Colon (tissue), 2 donors: ENCODE data around the gene COL4A1.

Source experiments
- FAIRE-seq: peaks from 2 replicates; lab custom pipeline; 2012; peaks lifted over from hg19 to GRCh38; lab: Jason Lieb, UNC
- donor health status: control.
- donor health status: control.

Gene COL4A1

DNA sequence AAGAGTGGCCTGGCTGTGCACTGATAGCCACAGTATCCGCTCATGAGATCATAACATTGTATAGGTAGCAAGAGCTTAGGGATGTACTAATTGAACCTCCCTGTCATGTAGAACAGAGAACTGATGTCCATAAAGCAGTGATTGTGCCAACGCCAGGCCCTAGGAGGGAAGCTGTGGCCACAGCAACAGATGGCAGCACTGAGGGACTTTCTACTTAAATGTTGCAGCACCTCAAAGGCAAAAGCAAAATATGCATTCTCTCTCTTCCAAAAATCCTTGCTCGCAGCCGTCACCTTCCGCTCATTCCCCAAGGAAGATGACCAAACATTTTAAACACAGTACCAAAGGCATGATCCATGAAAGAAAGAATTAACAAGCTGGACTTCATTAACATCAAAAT is 32.3 kb downstream of the COL4A1 start:
- no peak for FAIRE-seq

DNA sequence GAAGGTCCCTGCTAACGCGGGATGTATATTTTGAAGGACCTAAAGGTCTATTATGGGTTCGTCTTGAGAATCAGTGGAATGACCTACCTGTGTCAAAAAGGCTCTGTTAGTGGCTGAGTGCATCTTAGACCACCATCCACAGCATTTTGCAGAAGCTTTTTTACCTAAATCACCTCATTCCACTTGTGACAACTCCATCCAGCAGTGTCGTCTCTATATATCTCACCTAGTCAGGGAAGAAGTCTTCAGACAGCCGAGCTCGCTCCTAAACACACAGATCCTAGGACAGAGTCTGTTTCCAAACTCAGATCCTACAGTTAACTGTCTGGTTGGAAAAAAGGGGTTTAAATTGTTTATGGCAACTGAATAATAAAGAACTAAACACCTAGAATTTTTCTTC is 33.7 kb downstream of the COL4A1 start:
- no peak for FAIRE-seq

DNA sequence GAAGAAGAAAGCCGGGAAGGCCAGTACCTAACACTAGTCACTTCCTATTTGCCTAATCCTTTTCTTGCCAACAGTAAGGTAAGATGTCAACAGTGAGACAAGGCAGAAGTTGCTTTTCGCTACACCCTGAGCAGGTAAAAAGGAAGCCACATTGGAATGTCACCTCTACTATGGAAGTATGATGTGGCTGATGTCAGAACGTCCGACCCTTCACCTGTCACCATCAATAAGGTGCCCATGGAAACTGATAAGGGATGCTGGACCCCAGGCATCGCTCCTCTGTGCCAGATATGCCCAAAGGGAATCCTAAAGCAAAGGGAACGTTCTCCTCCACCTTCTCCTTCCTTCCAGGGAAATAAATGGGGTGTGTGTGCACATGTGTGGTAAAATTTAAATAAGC is 34.3 kb downstream of the COL4A1 start:
- FAIRE-seq, result no peak

GRCh38 chr13:110272227-110272626 is 34.7 kb downstream of the COL4A1 start:
- no peak for FAIRE-seq

DNA sequence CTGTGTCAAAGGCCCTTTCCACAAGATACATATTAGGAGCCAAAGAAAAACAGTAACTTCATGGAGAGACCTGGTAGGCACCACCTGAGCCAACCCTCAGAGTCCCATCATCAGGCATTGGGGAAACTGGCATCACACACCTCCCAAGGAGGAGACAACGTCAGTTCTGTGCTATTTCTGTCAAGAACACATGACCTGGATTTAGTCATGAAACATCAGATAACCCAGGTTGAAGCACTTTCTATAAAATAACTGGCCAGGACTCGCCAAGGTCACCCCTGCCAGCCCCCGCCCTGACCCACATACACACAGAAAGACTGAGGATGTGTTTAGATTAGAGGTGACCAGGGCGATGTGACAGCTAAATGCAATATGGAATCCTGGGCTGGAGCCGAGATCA is 35.6 kb downstream of the COL4A1 start:
- no peak for FAIRE-seq

GRCh38 chr13:110270507-110270906 is 36.5 kb downstream of the COL4A1 start:
- no peak for FAIRE-seq

- FAIRE-seq, result no peak
Measured at GRCh38 chr13:110269509-110270185, 37.3 kb downstream of the COL4A1 start.

DNA sequence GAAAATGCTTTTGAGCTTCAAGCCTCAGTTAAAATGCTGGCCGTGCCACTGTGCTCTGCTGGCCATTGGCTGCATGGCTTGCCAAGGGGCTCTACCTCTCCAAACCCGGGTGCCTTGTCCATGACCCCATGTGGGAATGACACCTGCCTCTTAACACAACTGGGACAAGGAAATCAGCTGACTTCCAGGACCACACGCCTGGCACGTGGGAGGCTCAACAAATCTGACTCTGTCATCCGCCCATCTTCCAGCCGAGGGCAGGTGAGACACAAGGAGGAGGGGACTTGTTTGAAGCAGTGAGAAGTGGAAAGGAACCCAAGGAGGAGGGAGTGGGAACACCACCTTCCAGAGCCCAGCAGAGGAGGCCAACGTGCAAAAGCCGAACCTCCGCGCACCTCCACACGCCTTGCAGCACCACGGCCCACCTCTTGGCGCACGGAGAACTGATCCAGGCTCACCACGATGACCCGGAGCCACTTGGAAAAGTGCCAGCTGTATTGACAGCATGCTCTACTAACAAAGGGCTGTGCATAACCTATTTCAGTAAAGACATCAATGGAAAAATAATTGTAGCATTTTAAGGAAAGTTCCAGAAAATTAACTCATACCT is 38.3 kb downstream of the COL4A1 start:
- FAIRE-seq, result no peak

GRCh38 chr13:110268061-110268460 is 38.9 kb downstream of the COL4A1 start:
- no peak for FAIRE-seq

- FAIRE-seq, result no peak
Measured at GRCh38 chr13:110266983-110267382, 40.0 kb downstream of the COL4A1 start.

GRCh38 chr13:110266431-110266809 is 40.5 kb downstream of the COL4A1 start:
- FAIRE-seq, result no peak

- FAIRE-seq, result no peak
Measured at GRCh38 chr13:110265682-110266430, 41.1 kb downstream of the COL4A1 start.

DNA sequence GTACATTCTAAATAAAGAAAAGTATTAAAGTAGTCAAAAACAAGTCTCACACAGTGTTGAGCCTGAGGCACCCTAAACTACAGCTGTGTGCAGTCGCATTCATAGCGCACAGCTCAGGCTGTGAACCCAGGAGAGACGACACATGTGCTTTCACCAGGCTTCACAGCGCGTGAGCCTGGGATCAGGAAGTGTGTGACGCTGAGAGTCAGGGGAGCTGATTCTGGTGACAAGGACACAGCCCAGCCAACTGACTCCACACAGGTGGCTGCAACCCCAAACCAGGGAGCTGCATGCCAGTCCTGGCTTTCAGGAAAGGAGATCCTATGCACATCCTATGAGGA is 41.6 kb downstream of the COL4A1 start:
- no peak for FAIRE-seq

GRCh38 chr13:110264685-110265275 is 42.2 kb downstream of the COL4A1 start:
- no peak for FAIRE-seq

- FAIRE-seq, result no peak
Measured at GRCh38 chr13:110263888-110264287, 43.1 kb downstream of the COL4A1 start.

- FAIRE-seq, result no peak
Measured at GRCh38 chr13:110263404-110263803, 43.6 kb downstream of the COL4A1 start.

DNA sequence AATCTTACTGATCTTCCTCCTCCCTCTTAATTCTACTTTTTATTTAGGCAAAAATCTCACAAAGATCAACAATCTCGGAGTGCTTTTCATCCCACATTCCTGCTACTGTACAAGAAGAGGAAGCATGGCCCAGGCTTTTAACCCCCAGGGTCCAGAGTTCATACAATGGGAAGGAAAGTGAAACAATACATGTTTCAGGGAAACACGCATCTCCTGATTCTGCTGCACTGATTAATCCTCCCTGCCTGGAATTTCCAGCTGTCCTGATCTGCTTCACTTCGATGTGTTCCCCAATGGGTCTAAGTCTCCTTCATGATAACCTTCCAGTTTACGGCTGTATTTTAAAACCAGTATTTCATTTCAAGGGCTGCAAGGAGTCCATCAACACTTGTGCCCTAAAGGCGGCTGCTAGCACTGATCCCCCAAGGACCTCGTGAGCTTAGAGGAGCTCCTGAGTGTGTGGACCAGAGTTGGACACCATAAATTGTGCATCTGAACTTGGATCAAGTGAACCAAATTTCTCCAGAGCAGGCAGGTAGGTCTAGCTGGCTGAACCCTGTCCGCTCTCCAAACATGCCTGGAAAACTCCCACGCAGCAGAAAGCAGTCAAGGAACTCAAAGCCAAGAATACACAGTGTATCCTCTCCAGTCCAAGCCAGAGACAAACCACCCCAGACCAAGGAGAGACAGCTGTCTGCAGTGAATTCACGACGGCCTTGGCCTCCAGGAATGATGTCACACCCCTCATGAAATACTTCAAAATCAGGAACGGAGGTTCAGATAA is 44.3 kb downstream of the COL4A1 start:
- no peak for FAIRE-seq

DNA sequence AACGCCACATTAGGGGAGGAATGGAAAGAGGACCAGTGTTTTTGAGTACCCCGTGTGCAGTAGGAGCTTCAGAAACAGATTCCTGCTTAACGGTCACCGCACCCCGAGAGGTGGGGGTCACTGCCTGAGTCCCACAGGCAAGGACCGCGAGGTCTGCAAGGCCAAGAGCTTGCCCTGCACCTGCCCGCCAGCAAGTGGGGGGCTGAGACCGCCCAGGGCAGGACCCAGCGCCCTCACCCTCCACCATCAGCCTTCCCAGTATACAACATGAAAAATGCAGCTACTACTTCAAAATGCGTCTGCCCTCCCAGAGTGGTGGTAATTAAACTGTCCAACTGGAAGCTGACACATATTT is 44.9 kb downstream of the COL4A1 start:
- no peak for FAIRE-seq

DNA sequence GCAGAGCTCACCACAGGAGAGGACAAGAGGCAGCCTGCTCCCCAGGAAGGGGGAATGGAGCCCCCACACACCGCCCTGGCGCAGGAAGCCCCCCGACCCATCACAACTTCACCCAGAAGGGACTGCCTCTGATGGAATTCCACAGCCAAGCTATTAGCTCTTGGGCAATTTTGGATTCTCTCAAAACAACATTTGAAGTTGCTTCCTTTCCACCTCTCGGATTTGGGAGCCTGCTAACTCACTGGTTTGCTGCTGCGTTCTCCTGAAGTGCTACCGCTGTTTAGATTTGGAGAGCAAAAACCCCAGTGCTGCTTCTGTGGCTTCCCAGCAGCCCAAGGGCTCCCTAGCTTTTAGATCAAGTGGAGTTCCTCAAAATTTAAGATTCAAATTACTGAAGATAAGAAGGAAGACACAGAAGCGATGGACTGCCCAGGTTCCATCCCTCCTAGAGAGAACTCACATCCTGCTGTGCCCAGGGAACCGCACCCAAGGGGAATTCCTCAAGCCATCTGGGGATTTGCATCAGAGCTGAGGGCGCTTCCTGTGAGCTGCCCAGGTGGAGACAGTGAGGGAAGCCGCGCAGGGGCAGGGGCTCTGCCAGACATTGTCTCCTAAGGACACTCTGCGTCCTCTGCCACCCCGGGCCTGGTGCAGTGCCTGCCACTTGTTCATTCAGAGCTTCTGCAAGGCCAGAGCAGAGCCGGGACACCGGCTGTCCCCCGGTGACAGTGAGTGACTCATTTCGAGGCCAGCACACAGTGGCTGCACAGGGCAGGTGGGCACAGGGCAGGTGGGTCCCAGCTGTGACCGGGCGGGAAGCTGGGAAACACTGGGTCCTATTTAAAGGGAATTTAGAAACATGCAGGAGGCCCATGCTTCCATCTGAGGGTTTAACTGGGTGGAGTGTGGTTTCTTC is 45.5 kb downstream of the COL4A1 start:
- no peak for FAIRE-seq

DNA sequence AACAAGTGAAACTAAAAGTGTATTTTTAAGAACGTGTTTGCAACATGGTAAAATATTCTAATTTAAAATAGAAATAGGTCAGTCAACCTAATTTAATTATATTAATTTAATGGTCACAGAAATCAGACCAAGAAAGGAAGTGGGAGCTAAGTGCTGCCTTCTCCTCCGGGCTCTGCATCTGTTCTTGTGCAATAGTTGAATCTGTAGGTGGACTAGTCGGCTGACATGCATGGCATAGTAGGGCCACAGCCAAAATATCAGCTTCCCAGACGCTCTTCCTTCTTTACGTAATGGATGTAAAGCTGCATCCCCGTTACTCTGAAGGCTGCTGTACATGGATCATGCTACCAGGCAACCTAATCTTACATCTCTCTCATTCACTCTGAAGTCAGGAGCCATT is 47.3 kb downstream of the COL4A1 start:
- FAIRE-seq, result no peak

GRCh38 chr13:110258876-110259631 is 47.9 kb downstream of the COL4A1 start:
- no peak for FAIRE-seq
